CD4-positive, alpha-beta memory T cell (primary cell): ENCODE results near the gene COL18A1. TPM values are rescaled to one million over a fixed set of nuclear protein-coding genes. Genes with fewer than 3 reads are reported as not detected.

Experiments
- CTCF ChIA-PET: fragments of 350-600 bp; sonication (Branson Sonifier 250); formaldehyde crosslinking; loops from one replicate; lab custom pipeline; 2021; ENCODE audit warnings: inconsistent platforms; ENCODE audit not compliant: partially characterized antibody; lab: Charles Lee
- POLR2A ChIA-PET: fragments of 350-600 bp; sonication (Branson Sonifier 250); formaldehyde crosslinking; loops from one replicate; lab custom pipeline; 2021; ENCODE audit not compliant: partially characterized antibody; lab: Charles Lee
- DNase-seq, 5 donors: peaks; one replicate each; pipeline versions ENCODE4 v3.0.0 to v3.0.0-alpha.2; 2020 to 2022; ENCODE audit warnings: mixed read lengths in 1 of 5
- H3K27ac ChIP-seq: one replicate; pipeline ENCODE4 v1.7.0; 2013; ENCODE audit warnings: low read depth, low read length
- H3K27me3 ChIP-seq: 2 replicates; pipeline ENCODE4 v1.7.0; 2013; ENCODE audit warnings: mild to moderate bottlenecking, low read length, moderate library complexity; ENCODE audit not compliant: insufficient read depth
- H3K36me3 ChIP-seq: 2 replicates; pipeline ENCODE4 v1.7.0; 2013; ENCODE audit warnings: mild to moderate bottlenecking, low read length, moderate library complexity; ENCODE audit not compliant: insufficient read depth
- H3K4me1 ChIP-seq: 2 replicates; pipeline ENCODE4 v1.7.0; 2013; ENCODE audit warnings: mild to moderate bottlenecking, low read length, moderate library complexity; ENCODE audit not compliant: insufficient read depth
- H3K4me3 ChIP-seq, 2 donors: one replicate each; pipeline ENCODE4 v1.7.0; 2013; ENCODE audit warnings: low read length in 2 of 2, mild to moderate bottlenecking in 1 of 2
- H3K9me3 ChIP-seq, 2 donors: one replicate each; pipeline ENCODE4 v1.7.0; 2013; ENCODE audit warnings: low read length in 2 of 2, control low read depth in 1 of 2; ENCODE audit not compliant: control insufficient read depth in 1 of 2
- H3K27ac Mint-ChIP-seq, 7 donors: one replicate each; pipeline ENCODE4 v1.8.0; 2020 to 2021; ENCODE audit warnings: mixed read lengths in 7 of 7, mild to moderate bottlenecking in 6 of 7, inconsistent platforms in 3 of 7, moderate library complexity in 3 of 7
- H3K27me3 Mint-ChIP-seq, 2 donors: one replicate each; pipeline ENCODE4 v1.8.0; 2020 to 2021; ENCODE audit warnings: mixed read lengths in 2 of 2
- H3K36me3 Mint-ChIP-seq, 2 donors: one replicate each; pipeline ENCODE4 v1.8.0; 2020 to 2021; ENCODE audit warnings: mixed read lengths in 2 of 2, inconsistent platforms in 1 of 2, mild to moderate bottlenecking in 1 of 2
- H3K4me1 Mint-ChIP-seq, 4 donors: one replicate each; pipeline ENCODE4 v1.8.0; 2020 to 2021; ENCODE audit warnings: mixed read lengths in 4 of 4, mild to moderate bottlenecking in 1 of 4
- H3K4me3 Mint-ChIP-seq, 8 donors: one replicate each; pipeline ENCODE4 v1.8.0; 2020 to 2021; ENCODE audit warnings: mixed read lengths in 8 of 8, mild to moderate bottlenecking in 7 of 8, moderate library complexity in 6 of 8, inconsistent platforms in 3 of 8
- H3K9me3 Mint-ChIP-seq, 8 donors: one replicate each; pipeline ENCODE4 v1.8.0; 2020 to 2021; ENCODE audit warnings: mixed read lengths in 8 of 8, mild to moderate bottlenecking in 5 of 8, inconsistent platforms in 3 of 8, moderate library complexity in 1 of 8
- intact Hi-C: fragments of 100-400 bp; cut with micrococcal nuclease; formaldehyde crosslinking; loops from one replicate; pipeline ENCODE4 v1.15.1; 2023
- polyA plus RNA-seq, 2 donors: library from polyadenylated mRNA; unstranded; fragments of 300-500 nt; fragmentation: Illumina TruSeq; gene quantifications; one replicate each; pipeline ENCODE4 v1.2.3, GENCODE V29; 2021
- total RNA-seq, 2 experiments: library from RNA; stranded (reverse); gene quantifications; one replicate each; pipeline ENCODE4 v1.2.3, GENCODE V29; 2021

Gene COL18A1
- total and polyA plus RNA-seq, 4 experiments from 2014 or later, result 0.43 to 4.5 (median 3.8) TPM

DNA sequence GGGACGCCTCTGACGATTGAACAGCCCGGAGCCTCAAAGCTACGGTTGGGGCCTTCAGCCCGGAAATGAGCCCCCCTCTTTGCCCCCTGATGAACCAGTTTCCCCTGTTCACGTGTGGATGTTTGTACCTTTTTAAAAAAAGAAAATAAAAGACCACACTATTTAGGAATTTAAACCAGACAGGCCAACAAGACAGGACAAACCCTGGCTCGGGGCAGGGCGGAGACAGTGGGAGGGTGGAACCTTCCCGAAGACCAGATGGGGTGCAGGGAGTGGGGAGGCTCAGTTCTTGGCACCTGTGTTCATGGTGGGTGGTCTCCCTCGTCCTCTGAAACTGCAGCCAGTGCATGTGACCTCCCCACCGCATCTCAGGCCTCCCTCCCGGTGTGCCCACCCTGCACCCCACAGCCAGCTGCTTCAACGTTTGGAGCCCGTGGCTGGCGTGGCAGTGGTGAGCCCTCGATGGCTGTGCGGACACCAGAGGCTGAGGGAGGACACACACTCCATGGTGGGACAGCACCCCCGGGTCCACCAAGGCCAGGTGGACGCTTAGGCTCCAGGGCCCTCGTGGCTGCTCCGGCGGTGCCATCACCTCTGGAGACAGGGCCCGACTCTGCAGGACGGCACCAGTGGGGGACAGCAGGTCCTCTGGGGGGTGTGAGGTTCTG lies 45.6 kb downstream of the COL18A1 start:
- H3K9me3 ChIP-seq, result no peaks in the 10 kb centered on the region
- no peak overlapping the region for H3K27ac Mint-ChIP-seq
- CTCF ChIA-PET, result no interaction called here
- H3K4me3 Mint-ChIP-seq, result no peak overlapping the region
- H3K27me3 Mint-ChIP-seq, result peaks cover 2 to 9% of the 10 kb centered on the region in 2 donors
- H3K36me3 ChIP-seq, result no peaks in the 10 kb centered on the region
- H3K4me3 ChIP-seq, result no peak overlapping the region
- peaks cover 0 to 6% (median 1%) of the 10 kb centered on the region in 4 donors for H3K4me1 Mint-ChIP-seq
- H3K27ac ChIP-seq, result no peak overlapping the region
- H3K9me3 Mint-ChIP-seq, result peaks cover 0 to 8% (median 2%) of the 10 kb centered on the region in 8 donors
- H3K36me3 Mint-ChIP-seq, result no peaks in the 10 kb centered on the region
- POLR2A ChIA-PET, result no interaction called here
- H3K4me1 ChIP-seq, result no peaks in the 10 kb centered on the region
- intact Hi-C loops, result no loop called here
- no peaks in the 10 kb centered on the region for H3K27me3 ChIP-seq
- no peak for DNase-seq

DNA sequence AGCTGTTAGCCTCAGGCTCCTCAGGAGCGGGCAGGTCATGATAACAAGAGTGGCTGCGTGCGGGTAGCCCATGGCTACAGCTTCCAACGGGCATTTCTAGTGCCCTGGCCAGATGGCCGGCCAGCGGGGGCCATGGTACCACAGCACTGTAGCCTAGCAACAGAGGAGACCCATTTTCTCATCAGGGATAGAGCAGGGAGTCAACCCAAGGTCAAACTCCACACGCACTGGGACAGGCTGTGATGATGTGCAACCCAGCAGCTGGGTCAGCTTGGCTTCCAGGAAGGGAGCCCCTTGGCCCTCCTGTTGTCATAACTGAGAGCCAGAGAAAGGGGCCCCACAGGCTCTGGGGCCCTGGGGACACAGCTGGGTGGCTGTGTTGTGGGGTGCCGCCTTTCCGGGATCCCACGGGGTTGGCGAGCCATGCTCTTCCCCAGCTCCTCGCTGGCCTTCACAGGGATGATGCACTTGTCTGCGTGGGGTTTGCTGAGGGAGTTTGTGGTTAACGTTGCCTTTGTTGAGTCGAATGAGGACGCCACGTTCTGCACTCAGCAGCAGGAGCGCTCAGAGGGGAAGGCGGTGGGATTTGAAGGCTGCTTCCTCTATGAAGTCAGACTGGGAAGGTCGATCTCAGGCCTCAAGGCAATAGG lies 46.3 kb downstream of the COL18A1 start:
- POLR2A ChIA-PET, result no interaction called here
- H3K9me3 Mint-ChIP-seq, result peaks cover 0 to 6% (median 2%) of the 10 kb centered on the region in 8 donors
- H3K4me1 Mint-ChIP-seq, result peaks cover 0 to 6% (median 1%) of the 10 kb centered on the region in 4 donors
- no peaks in the 10 kb centered on the region for H3K36me3 Mint-ChIP-seq
- intact Hi-C loops, result no loop called here
- no peak overlapping the region for H3K4me3 Mint-ChIP-seq
- Histone ChIP-seq H3K27me3 (no peaks in the 10 kb centered on the region), H3K27ac (no peak overlapping the region), H3K9me3 (no peaks in the 10 kb centered on the region), H3K36me3 (no peaks in the 10 kb centered on the region), H3K4me1 (no peaks in the 10 kb centered on the region), H3K4me3 (no peak overlapping the region)
- H3K27me3 Mint-ChIP-seq, result peaks cover 2 to 7% of the 10 kb centered on the region in 2 donors
- peak overlapping the region in 1 of 7 donors; percentile 31 for H3K27ac Mint-ChIP-seq
- peak in 1 of 5 donors; percentile 11 for DNase-seq
- CTCF ChIA-PET, result no interaction called here

DNA sequence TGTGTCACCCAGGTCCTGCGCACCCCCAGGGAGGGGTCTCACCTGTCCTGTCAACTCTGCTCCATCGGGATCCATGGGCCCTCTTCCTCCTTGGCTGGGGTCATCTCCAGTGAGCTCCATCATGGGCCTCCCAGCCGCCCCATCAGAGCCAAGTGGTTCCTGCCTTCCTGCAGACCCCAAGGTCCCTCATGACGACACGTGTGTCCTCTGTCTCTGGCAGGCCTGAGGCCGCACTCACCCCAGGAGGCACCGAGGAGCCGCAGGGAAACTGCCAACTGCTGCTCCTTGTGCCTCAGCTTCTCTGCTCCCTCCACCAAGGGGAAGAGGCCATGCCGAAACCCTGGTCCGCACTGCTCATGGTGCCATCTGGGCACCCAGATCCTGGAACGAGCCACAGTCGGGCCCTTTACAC lies 46.8 kb downstream of the COL18A1 start:
- Histone ChIP-seq H3K4me1 (no peaks in the 10 kb centered on the region), H3K9me3 (no peaks in the 10 kb centered on the region), H3K27me3 (no peaks in the 10 kb centered on the region), H3K4me3 (no peak overlapping the region), H3K36me3 (no peaks in the 10 kb centered on the region), H3K27ac (no peak overlapping the region)
- DNase-seq, result peak in 1 of 5 donors; percentile 31
- peaks cover 0 to 2% (median 0%) of the 10 kb centered on the region in 8 donors for H3K9me3 Mint-ChIP-seq
- CTCF ChIA-PET, result no interaction called here
- H3K4me3 Mint-ChIP-seq, result no peak overlapping the region
- peaks cover 2 to 7% of the 10 kb centered on the region in 2 donors for H3K27me3 Mint-ChIP-seq
- peaks cover 0 to 6% (median 1%) of the 10 kb centered on the region in 4 donors for H3K4me1 Mint-ChIP-seq
- H3K27ac Mint-ChIP-seq, result peak overlapping the region in 1 of 7 donors; percentile 22
- intact Hi-C loops, result no loop called here
- POLR2A ChIA-PET, result no interaction called here
- H3K36me3 Mint-ChIP-seq, result no peaks in the 10 kb centered on the region

DNA sequence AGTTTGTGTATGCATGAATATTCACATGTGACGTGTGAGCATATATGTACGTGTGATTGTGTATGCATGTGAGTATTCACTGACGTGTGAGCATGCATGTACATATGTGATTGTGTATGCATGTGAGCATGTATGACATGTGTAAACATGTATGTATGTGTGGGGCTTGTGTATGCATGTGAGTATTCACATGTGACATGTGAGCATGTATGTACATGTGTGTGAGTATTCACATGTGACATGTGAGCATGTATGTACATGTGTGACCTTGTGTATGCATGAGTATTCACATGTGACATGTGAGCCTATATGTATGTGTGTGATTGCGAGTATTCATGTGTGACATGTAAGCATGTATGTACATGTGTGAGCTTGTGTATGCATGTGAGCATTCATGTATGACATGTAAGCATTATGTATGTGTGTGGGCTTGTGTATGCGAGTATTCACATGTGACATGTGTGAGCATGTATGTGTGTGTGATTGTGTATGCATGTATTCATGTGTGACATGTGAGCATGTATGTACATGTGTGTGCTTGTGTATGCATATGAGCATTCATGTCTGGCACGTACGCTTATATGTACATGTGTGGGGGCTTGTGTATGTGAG lies 47.8 kb downstream of the COL18A1 start:
- peak overlapping the region in 3 of 7 donors; percentile 32 to 82 (median 47) for H3K27ac Mint-ChIP-seq
- no peaks in the 10 kb centered on the region for H3K4me1 ChIP-seq
- H3K4me3 Mint-ChIP-seq, result no peak overlapping the region
- no peaks in the 10 kb centered on the region for H3K27me3 ChIP-seq
- intact Hi-C loops, result no loop called here
- CTCF ChIA-PET, result no interaction called here
- no peak overlapping the region for H3K27ac ChIP-seq
- no peaks in the 10 kb centered on the region for H3K36me3 ChIP-seq
- peaks cover 0 to 2% (median 0%) of the 10 kb centered on the region in 8 donors for H3K9me3 Mint-ChIP-seq
- peaks cover 0 to 6% (median 1%) of the 10 kb centered on the region in 4 donors for H3K4me1 Mint-ChIP-seq
- POLR2A ChIA-PET, result no interaction called here
- H3K27me3 Mint-ChIP-seq, result peaks cover 2 to 5% of the 10 kb centered on the region in 2 donors
- DNase-seq, result no peak
- no peaks in the 10 kb centered on the region for H3K36me3 Mint-ChIP-seq
- H3K9me3 ChIP-seq, result no peaks in the 10 kb centered on the region
- H3K4me3 ChIP-seq, result no peak overlapping the region

DNA sequence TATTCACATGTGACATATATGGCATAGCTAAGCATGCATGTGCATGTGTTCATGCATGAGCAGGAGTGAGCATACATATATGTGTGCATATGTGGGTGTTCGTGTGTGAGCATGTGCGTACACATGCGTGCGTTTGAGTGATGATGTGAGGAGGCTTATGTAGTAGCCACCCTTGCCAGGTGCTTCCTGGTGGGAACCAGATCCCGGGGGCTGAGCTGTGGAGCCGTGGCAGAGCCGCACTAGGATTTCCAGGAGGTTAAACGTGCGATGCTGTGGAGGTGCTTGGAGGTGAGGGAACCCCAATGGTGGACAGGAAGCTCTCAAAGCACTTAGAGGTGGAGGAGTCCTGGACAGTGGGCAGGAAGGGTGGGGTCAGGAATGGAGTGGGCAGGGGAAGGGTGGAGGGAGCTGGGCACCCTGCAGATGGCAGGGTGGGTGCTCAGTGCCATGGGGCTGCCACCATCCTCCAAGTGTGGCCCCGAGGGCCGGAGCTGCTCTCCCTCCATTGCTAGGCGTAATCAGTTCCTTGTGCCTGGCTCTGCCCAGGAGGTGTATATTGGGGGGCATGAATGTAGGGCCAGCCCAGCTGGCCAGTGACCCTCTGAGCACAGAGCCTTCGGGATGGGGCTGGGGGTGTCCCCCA lies 48.5 kb downstream of the COL18A1 start:
- Mint-ChIP-seq H3K4me3 (no peak overlapping the region), H3K27ac (peak overlapping the region in 2 of 7 donors; percentile 72 to 82), H3K27me3 (peaks cover 0 to under 1% of the 10 kb centered on the region in 2 donors), H3K4me1 (peaks cover 0 to 6% (median 1%) of the 10 kb centered on the region in 4 donors), H3K9me3 (peaks cover 0 to 2% (median 0%) of the 10 kb centered on the region in 8 donors), H3K36me3 (no peaks in the 10 kb centered on the region)
- no peak overlapping the region for H3K27ac ChIP-seq
- ChIA-PET POLR2A (no interaction called here), CTCF (no interaction called here)
- H3K4me1 ChIP-seq, result no peaks in the 10 kb centered on the region
- H3K36me3 ChIP-seq, result no peaks in the 10 kb centered on the region
- no peaks in the 10 kb centered on the region for H3K9me3 ChIP-seq
- no peaks in the 10 kb centered on the region for H3K27me3 ChIP-seq
- intact Hi-C loops, result no loop called here
- DNase-seq, result peak in 1 of 5 donors; percentile 3
- H3K4me3 ChIP-seq, result no peak overlapping the region

DNA sequence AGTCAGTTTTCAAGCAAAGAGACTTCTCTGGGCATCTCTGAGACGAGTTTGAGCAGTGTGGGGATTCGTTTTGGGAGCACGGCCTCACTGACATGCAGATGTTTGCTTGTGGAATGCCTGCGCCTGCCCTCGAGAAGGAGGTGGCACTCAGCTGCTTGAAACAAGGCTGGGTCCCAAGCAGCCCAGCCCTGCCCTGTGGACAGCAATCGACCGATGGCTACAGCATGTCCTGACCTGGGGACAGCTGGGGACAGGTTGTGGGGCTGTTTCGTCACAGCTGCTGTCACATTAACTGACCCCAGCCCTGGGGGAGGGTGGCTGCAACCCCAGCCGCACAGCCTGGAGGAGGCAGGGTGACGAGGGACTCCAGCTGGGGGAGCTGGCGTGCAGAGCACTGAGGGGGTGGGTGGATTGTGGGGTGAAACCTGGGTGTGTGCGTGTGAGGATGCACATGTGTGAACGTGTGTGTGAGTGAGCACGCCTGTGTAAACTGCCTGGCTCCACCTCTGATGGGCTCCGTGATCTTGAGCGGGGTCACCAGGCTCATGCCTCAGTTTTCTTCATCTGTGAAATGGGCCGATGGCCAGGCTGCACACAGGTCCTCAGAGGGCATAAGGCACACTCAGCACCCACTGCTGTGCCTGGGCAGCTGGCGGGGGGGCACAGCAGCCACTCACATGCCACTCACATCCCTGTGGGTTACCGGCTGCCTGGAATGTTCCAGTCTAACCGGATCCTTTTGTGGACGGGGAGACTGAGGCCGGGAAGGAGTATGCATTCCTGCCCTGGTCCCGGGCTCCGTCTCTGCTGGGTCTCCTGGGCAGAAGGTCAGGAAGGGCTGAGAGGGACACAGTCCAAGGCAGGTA lies 49.3 kb downstream of the COL18A1 start:
- Histone ChIP-seq H3K36me3 (no peaks in the 10 kb centered on the region), H3K27ac (no peak overlapping the region), H3K4me1 (no peaks in the 10 kb centered on the region), H3K9me3 (no peaks in the 10 kb centered on the region), H3K4me3 (no peak overlapping the region), H3K27me3 (no peaks in the 10 kb centered on the region)
- Mint-ChIP-seq H3K36me3 (no peaks in the 10 kb centered on the region), H3K27ac (no peak overlapping the region), H3K4me3 (no peak overlapping the region), H3K27me3 (no peaks in the 10 kb centered on the region), H3K9me3 (peaks cover 0 to 2% (median 0%) of the 10 kb centered on the region in 8 donors), H3K4me1 (peaks cover 0 to 6% (median 1%) of the 10 kb centered on the region in 4 donors)
- intact Hi-C loops, result no loop called here
- ChIA-PET POLR2A (no interaction called here), CTCF (no interaction called here)
- DNase-seq, result peak in 1 of 5 donors; percentile 29
